GM21737 (cell line): ENCODE results near the gene IFT22.
"Not testable (repeated sequence)": the region's sequence is repeated elsewhere in the genome, so short reads cannot be mapped to it uniquely, and the experiment has no call there.

ENCODE experiments used
- ATAC-seq: cut with Tn5 transposase; IDR thresholded peaks from one replicate; pipeline ENCODE4 v1.9.1; 2021; ENCODE audit warnings: mild to moderate bottlenecking, moderate library complexity; ENCODE audit not compliant: unreplicated experiment

The IFT22 gene

DNA sequence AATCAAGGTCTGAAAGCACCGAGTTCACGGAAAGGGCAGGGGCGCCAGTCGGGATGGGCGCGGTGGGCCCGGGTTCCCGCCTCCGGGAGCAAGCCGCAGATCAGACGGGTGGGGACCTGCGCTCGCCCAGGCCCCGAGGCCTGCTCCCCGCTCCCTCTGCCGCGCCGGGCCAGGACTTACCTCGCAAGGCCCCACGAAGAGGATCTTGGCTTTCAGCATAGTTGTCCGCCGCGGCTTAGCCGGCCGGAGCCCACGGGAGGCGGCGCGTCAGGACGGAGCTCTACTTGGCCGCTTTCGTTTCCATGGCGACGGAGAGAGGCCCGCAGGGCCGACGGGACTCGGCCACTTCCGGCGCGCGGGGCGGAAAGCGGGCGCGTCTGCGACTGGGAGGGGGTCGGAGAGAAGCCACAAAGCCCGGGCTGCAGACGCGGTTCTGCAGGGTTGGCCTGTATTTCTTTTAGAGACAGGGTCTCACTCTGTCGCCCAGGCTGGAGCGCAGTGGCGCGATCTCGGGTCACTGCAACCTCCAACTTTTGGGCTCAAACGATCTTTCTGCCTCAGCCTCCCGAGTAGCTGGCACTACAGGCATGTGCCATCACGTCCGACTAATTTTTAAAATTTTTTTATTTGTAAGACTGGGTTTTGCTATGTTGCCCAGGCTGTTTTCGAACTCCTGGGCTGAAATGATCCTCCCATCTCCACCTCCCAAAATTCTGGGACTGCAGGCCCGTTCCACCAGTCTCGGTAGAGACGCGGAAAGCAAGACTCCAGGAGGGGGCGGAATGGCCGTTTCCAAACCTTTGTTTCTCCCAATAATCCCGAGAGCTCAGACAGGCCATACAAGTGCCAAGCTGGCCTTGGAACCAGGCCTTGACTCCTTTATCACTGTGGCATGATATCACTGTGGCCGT is at the start of gene IFT22:
Gene IFT22, minus strand, starts transcription at position 322 of the 911 bp plus-strand sequence. Its CDS starts 103 bp downstream, at position 219.
- peak; percentile 98 for ATAC-seq

DNA sequence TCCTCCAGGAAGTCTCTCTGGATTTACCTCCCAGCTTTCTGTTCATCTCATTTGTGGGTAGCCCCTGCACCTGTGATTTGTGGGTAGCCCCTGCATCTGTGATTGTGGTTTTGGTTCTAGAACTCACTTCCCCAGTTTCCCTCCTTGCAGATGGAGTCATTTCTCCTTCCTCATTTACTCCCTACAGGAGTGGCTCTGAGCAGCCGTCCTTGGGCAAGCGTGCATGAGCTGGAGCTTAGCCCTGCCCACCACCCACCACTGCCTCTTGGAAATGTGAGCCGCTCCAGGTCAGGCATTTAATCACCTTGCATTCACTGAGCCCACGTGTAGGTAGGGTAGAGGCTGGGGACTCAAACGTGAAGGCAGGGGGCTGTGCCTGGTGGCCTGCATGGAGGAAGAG is 49.2 kb upstream of the IFT22 start:
- ATAC-seq: no peak

DNA sequence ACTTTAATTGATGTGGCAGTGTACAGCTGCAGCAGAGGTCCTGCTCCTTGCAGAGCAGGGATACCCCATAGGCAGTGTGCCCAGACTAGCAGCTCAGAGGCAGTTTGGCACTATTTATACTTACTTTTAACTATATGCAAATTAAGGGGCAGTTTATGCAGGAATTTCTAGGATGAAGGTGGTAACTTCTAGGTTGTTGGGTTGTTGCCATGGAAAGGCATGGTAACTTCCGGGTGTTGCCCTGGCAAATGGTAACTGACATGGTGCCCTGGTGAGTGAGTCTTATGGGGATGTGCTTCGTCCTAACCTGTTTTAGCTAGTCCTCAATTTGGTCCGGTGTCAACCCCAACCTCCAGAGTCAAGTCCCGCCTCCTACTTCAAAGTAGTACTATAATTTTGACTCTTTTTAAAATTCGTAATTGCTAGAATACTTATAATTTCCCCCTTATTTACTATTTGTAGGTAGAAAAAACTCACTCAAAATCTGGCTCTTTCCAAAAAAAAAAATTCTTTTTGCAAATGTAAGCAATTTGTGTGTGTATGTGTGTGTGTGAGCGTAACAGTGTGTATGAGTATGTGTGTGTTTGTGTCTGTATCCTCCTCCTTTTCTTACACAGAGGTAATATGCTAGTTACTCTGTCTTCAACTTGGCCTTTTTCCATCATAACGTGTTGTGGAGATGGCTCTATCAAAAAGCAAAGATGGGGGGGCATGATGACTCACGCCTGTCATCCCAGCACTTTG is 47.0 kb upstream of the IFT22 start:
- ATAC-seq: no peak

DNA sequence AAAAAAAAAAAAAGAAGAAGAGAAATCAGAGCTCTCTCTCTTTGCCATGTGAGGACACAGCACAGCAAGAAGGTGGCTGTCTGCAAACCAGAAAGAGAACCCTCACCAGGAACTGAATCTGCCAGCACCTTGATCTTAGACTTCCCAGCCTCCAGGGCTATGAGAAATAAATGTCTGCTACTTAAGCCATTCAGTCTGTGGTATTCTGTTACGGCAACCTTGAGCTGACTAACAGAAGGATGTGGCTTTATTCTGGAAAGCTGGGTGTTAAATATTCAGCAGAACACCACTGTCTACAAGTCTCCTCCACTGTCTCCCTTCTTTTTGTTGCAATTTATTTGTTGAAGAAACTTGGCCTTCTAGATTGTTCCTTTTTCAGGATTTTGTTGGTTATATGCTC is 46.1 kb upstream of the IFT22 start:
- no peak for ATAC-seq

DNA sequence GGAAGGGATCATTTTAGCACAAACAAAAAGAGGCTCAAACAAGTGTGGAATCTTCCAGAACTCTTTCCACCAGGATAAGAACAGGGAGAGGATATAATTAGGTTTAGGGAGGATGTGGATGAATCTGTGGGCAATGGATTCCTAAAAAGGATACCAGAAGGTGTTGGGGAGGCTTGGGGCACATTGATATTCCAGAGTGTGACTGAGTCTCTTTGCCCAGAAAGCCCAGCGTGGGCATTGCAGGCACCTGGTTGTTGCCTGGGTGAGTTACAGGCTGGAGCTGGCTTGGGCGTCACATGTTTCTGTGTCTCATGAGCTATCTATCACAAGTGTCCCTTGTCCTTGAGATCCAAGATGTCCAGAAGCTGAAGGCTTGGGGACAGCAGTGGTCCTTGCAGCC is 44.3 kb upstream of the IFT22 start:
- no peak for ATAC-seq

DNA sequence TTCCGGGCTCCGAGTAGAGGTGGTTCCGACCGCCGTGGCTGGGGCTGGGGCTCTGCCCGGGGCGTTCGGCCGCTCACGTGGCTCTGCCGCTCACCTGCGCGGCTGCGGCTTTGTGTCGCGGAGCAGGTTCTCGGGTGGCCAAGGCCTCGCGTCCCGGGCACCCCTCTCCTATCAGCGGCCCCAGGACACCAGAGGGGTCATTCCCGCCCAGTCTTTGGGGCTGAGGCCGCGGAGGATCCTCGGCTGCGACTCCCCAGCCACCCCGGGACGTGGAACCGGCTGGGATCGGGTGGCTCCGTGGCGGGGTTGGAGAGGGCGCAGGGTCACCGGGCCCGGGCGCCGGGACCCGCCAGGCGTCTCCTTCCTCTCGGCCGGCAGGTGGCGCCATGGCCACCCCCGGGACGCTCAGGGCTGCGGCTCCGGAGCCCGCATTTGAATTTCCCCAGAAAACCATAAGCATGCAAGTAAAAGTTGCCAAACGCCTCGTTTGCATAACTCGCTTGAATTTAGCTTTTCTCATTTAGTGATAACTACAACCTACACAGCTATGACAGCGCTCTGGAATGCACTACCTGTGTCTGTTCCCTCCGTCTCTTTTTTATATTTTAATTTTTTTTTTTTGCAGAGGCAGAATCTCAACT is 42.2 kb upstream of the IFT22 start:
- no peak for ATAC-seq

DNA sequence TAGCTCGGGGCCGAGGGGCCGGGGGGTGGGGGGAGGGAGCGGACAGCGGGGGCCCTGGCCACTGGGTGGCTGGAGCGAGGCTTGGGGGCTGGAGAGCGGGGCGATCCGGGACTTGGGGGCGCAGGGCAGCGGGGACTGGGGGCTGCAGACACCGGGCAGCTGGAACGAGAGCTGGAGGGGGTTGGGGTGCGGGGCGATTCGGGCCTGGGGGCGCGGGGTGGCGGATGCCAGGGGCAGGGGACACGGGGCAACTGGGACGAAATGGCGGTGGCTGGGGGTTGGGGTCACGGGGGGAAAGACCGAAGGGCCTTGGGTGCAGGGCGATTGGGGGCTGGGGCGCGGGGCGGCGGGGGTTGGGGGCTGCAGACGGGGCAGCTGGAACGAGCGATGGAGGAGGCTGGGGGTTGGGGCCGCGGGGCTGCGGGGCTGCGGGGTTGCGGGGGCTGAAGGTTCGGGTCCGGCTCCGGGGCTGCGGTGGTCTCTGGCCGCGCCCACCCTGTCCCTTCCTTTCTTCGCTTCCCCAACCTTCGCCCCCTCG is 41.7 kb upstream of the IFT22 start:
- no peak for ATAC-seq

DNA sequence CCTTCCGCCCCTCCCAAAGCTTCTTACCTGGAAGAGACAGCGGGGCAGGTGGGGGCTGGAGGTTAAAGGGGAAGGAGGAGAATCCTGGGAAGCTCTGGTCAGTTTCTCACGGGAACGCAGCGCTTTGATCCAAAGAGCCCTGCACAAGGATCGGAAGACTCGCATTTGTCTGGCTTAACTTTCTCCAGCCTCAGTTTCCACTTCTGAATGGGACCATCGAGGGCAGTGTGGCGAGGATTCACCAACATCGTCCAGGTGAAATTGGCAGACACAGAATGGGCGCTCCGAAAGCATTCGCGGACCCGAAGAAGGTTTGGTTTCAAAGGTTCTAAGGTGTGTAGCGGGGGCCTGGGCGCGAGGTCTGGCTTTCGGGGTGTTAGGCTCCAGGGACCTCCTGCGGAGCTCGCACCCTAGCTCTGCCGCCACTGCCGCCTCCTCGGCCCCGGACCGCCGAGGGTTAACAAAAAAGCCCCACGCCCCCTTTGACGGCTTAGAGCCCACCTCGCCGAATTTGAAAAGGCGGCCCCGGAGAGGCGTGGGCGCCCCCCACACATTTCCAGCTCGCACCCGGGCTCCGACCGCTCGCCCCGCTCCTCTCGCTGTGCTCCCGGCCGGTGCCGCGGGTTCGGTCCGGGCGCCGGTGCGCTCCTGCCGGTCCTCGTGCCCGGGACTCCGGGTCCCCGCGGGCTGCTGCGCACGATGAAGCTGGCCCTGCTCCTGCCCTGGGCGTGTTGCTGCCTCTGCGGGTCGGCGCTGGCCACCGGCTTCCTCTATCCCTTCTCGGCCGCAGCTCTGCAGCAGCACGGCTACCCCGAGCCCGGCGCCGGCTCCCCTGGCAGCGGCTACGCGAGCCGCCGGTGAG is 41.0 kb upstream of the IFT22 start, which contains the start of gene COL26A1:
Gene COL26A1, plus strand, starts transcription at position 542 of the 862 bp plus-strand sequence. Its CDS starts 158 bp downstream, at position 700.
- ATAC-seq: no peak

DNA sequence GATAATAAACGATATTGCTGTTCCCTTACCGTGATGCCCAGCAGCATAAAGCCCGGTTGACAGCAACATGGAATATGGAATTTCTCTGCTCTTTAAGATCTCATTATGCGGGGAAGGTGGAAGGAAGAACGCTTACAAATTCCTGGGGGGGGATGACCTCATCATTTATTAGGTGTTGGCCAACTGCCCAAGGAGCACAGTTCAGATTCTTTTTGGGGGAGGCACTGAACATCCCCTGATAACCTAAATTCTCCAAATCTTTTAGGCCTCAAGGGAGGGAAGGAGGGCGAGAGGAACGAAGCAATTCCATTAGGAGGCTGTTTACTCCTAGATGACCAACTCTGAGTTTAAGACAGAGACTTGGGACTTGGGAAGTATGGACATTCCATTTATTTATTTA is 35.8 kb upstream of the IFT22 start:
- ATAC-seq: no peak

DNA sequence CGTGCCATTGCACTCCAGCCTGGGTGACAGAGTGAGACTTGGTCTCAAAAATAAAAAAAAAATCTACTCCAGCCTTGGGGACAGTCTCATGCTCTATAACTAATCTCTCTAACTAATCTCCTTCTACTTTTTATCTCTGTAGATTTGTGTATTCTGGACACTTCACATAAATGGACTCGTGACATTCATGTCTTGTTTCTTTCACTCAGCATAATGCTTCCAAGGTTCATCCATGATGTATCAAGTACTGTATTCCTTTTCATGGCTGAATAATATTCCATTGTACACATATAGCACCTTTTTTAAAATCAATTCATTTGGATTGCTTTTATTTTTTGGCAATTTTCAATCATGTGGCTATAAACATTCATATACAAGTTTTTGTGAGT is 31.3 kb upstream of the IFT22 start:
- no peak for ATAC-seq

DNA sequence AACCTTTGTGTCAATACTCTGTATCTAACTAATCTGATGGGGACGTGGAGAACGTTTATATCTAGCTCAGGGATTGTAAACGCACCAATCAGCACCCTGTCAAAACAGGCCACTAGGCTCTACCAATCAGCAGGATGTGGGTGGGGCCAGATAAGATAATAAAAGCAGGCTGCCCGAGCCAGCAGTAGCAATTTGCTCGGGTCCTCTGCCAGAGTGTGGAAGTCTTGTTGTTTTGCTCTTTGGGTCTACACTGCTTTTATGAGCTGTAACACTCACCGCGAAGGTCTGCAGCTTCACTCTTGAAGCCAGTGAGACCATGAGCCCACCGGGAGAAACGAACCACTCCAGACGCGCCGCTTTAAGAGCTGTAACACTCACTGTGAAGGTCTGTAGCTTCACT is 27.7 kb upstream of the IFT22 start:
- not testable (repeated sequence) for ATAC-seq

DNA sequence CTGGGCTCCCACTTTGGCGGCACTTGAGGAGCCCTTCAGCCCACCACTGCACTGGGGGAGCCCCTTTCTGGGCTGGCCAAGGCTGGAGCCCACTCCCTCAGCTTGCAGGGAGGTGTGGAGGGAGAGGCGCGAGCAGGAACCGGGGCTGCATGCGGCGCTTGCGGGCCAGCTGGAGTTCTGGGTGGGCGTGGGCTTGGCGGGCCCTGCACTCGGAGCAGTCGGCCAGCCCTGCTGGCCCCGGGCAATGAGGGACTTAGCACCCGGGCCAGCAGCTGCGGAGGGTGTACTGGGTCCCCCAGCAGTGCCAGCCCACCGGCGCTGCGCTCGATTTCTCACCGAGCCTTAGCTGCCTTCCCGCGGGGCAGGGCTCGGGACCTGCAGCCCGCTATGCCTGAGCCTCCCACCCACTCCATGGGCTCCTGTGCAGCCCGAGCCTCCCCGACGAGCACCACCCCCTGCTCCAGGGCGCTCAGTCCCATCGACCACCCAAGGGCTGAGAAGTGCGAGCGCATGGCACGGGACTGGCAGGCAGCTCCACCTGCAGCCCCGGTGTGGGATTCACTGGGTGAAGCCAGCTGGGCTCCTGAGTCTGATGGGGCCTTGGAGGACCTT is 26.9 kb upstream of the IFT22 start:
- not testable (repeated sequence) for ATAC-seq

DNA sequence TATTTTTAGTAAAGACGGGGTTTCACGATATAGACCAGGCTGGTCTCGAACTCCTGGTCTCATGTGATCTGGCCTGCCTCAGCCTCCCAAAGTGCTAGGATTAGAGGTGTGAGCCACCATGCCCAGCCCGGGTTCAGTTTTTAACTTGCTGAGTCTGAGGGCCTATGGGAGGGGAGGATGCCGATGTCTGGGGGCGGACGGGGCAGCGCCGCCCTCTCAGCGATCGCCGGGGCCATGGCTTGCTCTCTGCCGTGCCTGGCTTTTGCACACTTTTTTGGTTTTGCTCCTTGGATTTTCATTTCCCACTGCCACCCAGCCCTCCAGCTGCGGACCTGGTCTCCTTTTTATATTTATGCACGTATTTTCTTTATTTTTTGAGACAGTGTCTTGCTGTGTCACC is 25.9 kb upstream of the IFT22 start:
- ATAC-seq: no peak

DNA sequence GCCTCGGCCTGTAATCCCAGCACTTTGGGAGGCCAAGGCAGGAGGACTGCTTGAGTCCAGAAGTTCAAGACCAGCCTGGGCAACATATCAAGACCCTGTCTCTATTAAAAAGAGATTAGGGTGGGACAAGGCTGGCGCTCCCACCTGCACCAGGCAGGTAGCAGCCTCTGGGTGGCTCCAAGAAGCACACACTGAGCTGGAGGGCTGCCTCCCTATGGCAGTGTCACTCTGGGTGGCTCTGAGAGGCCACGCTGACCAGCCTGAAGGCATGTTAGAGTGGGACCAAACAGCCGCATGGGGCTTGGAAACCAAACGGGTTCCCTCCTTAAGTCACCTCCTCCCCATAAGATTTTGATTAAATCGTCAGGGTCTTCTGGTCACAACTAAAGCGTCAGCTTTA is 21.3 kb upstream of the IFT22 start:
- ATAC-seq: no peak

DNA sequence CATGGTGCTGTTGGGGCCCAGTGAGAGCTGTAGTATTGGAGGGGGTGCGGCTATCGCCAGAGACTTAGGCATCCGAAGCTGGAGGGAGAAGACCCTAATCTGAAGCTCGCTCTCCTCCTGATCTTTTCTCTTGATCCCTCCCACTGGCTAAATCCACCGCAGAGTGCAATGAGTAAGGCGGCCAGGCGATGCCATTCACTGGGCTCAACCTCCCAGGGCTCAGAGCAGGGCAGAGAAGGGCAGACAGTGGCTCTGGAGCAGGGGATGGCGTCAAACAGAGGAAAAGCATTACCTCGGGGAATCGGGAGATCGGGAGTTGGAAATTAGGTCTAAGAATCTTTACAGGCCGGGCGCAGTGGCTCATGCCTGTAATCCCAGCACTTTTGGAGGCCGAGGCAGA is 18.8 kb upstream of the IFT22 start:
- ATAC-seq: no peak

DNA sequence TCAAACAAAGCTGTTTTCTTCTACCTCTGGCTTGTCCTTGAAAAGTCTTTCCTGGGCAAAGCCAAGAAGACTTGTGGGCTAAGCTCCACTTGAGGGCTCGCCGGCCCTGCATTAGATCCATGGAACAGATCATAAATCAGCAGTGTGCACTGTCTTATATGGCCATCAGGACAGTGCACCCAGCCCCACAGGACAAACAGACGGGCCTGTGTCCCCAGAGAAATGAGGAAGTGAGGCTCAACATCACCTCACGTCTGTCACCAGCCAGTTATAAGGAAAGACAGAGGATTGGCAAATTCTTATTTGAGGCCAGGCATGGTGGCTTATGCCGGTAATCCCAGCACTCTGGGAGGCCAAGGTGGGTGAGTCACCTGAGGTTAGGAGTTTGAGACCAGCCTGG is 12.3 kb upstream of the IFT22 start:
- ATAC-seq: no peak

DNA sequence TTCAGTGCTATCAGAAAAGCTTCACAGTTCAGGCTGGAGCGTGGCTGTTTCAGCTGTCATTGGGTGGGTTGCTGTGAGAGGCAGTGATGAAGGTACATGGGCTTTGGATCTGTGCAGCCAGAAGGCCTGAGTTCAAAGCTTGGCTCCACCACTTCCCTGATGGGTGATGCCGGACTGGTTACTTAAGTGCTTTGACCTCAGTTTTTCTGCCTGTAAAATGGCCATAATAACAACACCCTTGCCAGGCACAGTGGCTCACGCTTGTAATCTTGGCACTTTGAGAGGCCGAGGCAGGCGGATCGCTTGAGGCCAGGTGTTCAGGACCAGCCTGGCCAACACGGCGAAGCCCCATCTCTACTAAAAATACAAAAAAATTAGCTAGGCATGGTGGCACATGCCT is 10.4 kb upstream of the IFT22 start:
- no peak for ATAC-seq

DNA sequence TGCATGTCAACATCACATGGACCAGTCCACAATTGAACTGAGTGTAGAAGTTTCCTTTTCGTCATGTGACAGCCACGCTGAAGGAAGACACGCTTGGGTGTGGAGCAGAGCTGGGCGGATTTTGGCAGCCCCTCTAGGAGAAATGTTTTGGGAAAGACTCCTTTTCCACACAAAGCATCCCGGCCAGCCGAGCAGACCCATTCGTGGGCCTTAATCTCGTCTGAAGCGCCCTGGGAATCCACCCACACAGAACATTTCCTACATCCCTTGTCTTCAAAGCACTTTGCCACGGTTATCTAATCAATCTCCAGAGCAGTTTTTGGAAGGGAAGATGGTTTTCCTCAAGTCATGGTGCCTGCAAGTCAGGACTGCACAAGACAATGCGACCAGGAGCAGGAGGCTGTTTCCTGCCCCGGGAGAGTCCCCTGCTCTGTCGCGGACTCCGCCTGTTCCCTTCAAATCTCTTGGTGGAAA is 8.4 kb upstream of the IFT22 start:
- ATAC-seq: no peak

DNA sequence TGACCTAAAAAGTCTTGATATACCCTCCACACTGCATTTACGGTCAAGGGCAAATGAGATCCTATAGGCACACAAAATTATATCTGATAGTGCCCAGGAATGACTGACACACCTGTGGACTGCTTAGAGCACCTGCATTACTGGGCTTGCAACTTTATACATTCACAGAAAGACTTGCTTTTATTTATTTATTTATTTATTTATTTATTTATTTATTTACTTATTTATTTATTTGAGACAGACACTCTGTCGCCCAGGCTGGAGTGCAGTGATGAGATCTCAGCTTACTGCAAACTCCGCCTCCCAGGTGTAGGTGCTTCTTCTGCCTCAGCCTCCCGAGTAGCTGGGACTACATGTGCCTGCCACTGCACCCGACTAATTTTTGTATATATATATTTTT is 6.5 kb upstream of the IFT22 start:
- no peak for ATAC-seq

DNA sequence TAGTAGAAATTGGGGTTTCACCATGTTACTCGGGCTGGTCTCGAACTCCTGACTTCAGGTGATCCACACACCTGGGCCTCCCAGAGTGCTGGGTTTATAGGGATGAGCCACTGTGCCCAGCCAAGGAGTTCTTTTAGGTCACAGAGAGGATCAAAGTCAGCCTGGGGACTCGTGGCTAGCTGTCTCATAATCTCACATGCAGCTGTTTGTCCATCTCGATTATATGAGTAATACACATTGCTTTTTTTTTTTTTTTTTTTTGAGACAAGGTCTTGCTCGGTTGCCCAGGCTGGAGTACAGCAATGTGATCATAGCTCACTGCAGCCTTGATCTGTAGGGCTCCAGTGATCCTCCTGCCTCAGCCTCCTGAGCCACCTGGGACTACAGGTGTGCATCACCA is 2.2 kb downstream of the IFT22 start:
- ATAC-seq: no peak
